Measurements from ENCODE around the gene TACC2.

Gene TACC2

GRCh38 chr10:122213766-122214165 is 224.8 kb downstream of the TACC2 start:
- Histone ChIP-seq H3K36me3 (ENCODE audit: control insufficient read depth, insufficient read depth, low read length) (peaks cover 49% of the 10 kb centered on the region), H3K9me3 (ENCODE audit: control insufficient read depth, low read length) (no peaks in the 10 kb centered on the region), H3K27ac (ENCODE audit: low read depth, low read length, severe bottlenecking) (no peak overlapping the region), H3K4me3 (ENCODE audit: extremely low read depth, insufficient read depth, low read length, poor library complexity, severe bottlenecking) (no peak overlapping the region), H3K4me1 (ENCODE audit: control insufficient read depth, insufficient read depth, low read length, poor library complexity, severe bottlenecking) (no peaks in the 10 kb centered on the region)
- WGBS, 2 experiments (ENCODE audit: insufficient coverage in 2 of 2) = 89 to 90% methylated on average over 6 to 7 of the region's 7 CpGs

DNA sequence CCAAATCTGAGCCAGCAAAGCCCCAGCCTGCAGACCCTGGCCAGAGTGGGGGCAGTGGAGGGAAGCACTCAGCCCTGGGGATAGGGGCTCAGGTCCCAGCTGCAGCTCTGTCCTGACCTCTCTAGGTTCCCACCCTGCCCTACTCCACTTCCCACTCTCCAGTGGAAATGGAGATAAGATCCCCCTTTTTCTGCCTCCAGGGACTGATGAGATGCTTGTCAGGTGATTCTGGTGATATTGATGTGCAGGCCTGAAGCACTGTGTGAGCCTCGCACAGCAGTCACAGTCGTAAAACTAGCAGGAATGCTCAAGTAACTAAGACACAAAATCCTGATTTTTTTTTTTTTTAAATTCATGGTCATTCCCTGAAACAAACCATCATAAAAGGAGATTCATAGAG is 227.1 kb downstream of the TACC2 start:
- WGBS, 2 experiments (ENCODE audit: insufficient coverage in 2 of 2) = no CpG with 5 or more reads among the region's 2 CpGs
- Histone ChIP-seq H3K36me3 (ENCODE audit: control insufficient read depth, insufficient read depth, low read length) (peaks cover 48% of the 10 kb centered on the region), H3K4me3 (ENCODE audit: extremely low read depth, insufficient read depth, low read length, poor library complexity, severe bottlenecking) (no peak overlapping the region), H3K9me3 (ENCODE audit: control insufficient read depth, low read length) (no peaks in the 10 kb centered on the region), H3K27ac (ENCODE audit: low read depth, low read length, severe bottlenecking) (no peak overlapping the region), H3K4me1 (ENCODE audit: control insufficient read depth, insufficient read depth, low read length, poor library complexity, severe bottlenecking) (no peaks in the 10 kb centered on the region)

- no peaks in the 10 kb centered on the region for H3K9me3 ChIP-seq (ENCODE audit: control insufficient read depth, low read length)
- H3K27ac ChIP-seq (ENCODE audit: low read depth, low read length, severe bottlenecking) = no peak overlapping the region
- no peak overlapping the region for H3K4me3 ChIP-seq (ENCODE audit: extremely low read depth, insufficient read depth, low read length, poor library complexity, severe bottlenecking)
- H3K36me3 ChIP-seq (ENCODE audit: control insufficient read depth, insufficient read depth, low read length) = peaks cover 50% of the 10 kb centered on the region
- H3K4me1 ChIP-seq (ENCODE audit: control insufficient read depth, insufficient read depth, low read length, poor library complexity, severe bottlenecking) = no peaks in the 10 kb centered on the region
- 97 to 100% methylated on average over 4 to 6 of the region's 6 CpGs for WGBS, 2 experiments (ENCODE audit: insufficient coverage in 2 of 2)
These were observed 230.4 kb downstream of the TACC2 start for GRCh38 chr10:122219340-122219739.

DNA sequence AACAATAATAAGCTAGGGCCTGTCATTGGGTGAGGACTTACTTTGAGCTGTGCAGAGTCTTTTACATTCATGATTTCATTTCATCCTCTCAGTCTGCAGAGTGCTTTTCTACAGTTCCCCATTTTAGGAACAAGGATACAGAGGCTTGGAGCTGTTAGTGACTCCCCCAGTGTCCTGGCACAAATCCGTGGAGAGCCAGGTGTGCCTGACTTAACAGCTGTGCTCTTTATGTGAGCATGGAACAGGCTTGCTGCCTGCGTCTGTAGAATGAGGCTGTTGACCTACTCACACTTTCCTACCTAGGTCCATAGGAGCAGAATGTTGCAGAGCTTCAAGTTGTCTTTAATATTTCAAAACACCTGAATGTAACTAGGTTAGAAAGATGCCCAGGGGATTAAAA is 231.8 kb downstream of the TACC2 start:
- Histone ChIP-seq H3K36me3 (ENCODE audit: control insufficient read depth, insufficient read depth, low read length) (peaks cover 63% of the 10 kb centered on the region), H3K27ac (ENCODE audit: low read depth, low read length, severe bottlenecking) (no peak overlapping the region), H3K4me1 (ENCODE audit: control insufficient read depth, insufficient read depth, low read length, poor library complexity, severe bottlenecking) (no peaks in the 10 kb centered on the region), H3K9me3 (ENCODE audit: control insufficient read depth, low read length) (no peaks in the 10 kb centered on the region), H3K4me3 (ENCODE audit: extremely low read depth, insufficient read depth, low read length, poor library complexity, severe bottlenecking) (no peak overlapping the region)
- WGBS, 2 experiments (ENCODE audit: insufficient coverage in 2 of 2) = 92 to 100% methylated on average over 1 to 2 of the region's 2 CpGs

GRCh38 chr10:122221958-122222357 is 233.0 kb downstream of the TACC2 start:
- Histone ChIP-seq H3K36me3 (ENCODE audit: control insufficient read depth, insufficient read depth, low read length) (peaks cover 68% of the 10 kb centered on the region), H3K4me3 (ENCODE audit: extremely low read depth, insufficient read depth, low read length, poor library complexity, severe bottlenecking) (no peak overlapping the region), H3K9me3 (ENCODE audit: control insufficient read depth, low read length) (no peaks in the 10 kb centered on the region), H3K4me1 (ENCODE audit: control insufficient read depth, insufficient read depth, low read length, poor library complexity, severe bottlenecking) (no peaks in the 10 kb centered on the region), H3K27ac (ENCODE audit: low read depth, low read length, severe bottlenecking) (no peak overlapping the region)
- WGBS, 2 experiments (ENCODE audit: insufficient coverage in 2 of 2) = 96 to 100% methylated on average over 4 to 5 of the region's 5 CpGs

GRCh38 chr10:122222638-122223037 is 233.7 kb downstream of the TACC2 start:
- peaks cover 68% of the 10 kb centered on the region for H3K36me3 ChIP-seq (ENCODE audit: control insufficient read depth, insufficient read depth, low read length)

DNA sequence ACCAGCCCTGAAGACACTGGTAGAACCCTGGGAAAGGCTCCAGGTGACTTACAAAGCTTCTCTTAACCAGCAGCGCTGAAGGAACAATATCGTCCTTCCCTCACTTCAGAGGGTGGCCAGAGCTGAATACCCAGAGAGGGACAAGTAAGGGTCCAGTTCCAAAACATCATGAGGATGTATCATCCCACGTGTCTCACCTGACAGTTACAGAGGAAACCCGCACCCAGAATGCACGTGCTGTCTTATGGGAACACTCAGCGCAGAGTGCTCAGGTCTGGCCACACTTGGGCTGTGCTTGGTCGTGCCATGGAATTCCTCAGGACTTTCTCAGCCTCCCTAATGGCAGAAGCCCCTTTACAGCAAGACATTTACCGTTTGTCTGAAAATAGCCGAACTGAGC is 235.2 kb downstream of the TACC2 start:
- peaks cover 71% of the 10 kb centered on the region for H3K36me3 ChIP-seq (ENCODE audit: control insufficient read depth, insufficient read depth, low read length)
- 87 to 96% methylated on average over 9 of the region's 9 CpGs for WGBS, 2 experiments (ENCODE audit: insufficient coverage in 2 of 2)
- no peak overlapping the region for H3K4me3 ChIP-seq (ENCODE audit: extremely low read depth, insufficient read depth, low read length, poor library complexity, severe bottlenecking)
- no peaks in the 10 kb centered on the region for H3K4me1 ChIP-seq (ENCODE audit: control insufficient read depth, insufficient read depth, low read length, poor library complexity, severe bottlenecking)
- no peaks in the 10 kb centered on the region for H3K9me3 ChIP-seq (ENCODE audit: control insufficient read depth, low read length)
- H3K27ac ChIP-seq (ENCODE audit: low read depth, low read length, severe bottlenecking) = no peak overlapping the region

More at GRCh38 chr10:122222638-122223037, 233.7 kb downstream of the TACC2 start:
- Histone ChIP-seq H3K4me1 (ENCODE audit: control insufficient read depth, insufficient read depth, low read length, poor library complexity, severe bottlenecking) (no peaks in the 10 kb centered on the region), H3K4me3 (ENCODE audit: extremely low read depth, insufficient read depth, low read length, poor library complexity, severe bottlenecking) (no peak overlapping the region), H3K27ac (ENCODE audit: low read depth, low read length, severe bottlenecking) (no peak overlapping the region), H3K9me3 (ENCODE audit: control insufficient read depth, low read length) (no peaks in the 10 kb centered on the region)
- WGBS, 2 experiments (ENCODE audit: insufficient coverage in 2 of 2) = 89 to 100% methylated on average over 1 to 6 of the region's 7 CpGs

DNA sequence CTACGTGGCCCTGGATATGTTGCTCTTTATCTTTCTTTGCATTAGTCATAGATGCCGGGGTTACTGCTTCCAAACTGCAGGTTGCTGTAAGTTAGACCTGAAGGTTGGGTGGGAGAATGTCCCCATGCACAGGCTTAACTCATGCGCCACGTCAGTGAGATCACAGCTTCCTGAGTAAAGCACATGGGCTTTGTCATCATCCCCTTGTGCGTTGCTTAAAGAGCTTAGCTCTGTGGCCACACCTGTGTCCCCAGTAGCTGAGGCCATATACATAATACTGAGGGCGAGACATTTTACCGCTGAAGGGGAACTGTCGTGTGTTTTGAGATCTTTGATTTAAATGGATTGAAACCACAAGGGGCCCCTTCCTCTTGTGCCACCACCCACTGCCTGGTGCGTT is 236.4 kb downstream of the TACC2 start:
- Histone ChIP-seq H3K4me3 (ENCODE audit: extremely low read depth, insufficient read depth, low read length, poor library complexity, severe bottlenecking) (no peak overlapping the region), H3K27ac (ENCODE audit: low read depth, low read length, severe bottlenecking) (no peak overlapping the region), H3K4me1 (ENCODE audit: control insufficient read depth, insufficient read depth, low read length, poor library complexity, severe bottlenecking) (no peaks in the 10 kb centered on the region), H3K9me3 (ENCODE audit: control insufficient read depth, low read length) (no peaks in the 10 kb centered on the region), H3K36me3 (ENCODE audit: control insufficient read depth, insufficient read depth, low read length) (peaks cover 77% of the 10 kb centered on the region)
- 98% methylated on average over 6 to 7 of the region's 9 CpGs for WGBS, 2 experiments (ENCODE audit: insufficient coverage in 2 of 2)

DNA sequence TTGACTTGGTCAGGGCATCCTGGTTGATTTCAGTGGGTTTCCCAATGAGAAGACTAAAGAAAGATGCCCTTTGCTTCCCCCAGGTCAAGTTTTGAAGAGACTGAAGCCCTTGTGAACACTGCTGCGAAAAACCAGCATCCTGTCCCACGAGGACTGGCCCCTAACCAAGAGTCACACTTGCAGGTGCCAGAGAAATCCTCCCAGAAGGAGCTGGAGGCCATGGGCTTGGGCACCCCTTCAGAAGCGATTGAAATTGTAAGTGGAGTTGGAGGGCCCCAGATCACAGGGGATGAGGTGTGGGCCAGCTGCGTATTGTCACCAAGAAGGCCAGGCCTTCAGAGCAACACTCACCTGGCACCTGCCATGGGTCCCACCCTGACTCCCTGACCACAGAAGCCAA is 238.8 kb downstream of the TACC2 start:
- peaks cover 86% of the 10 kb centered on the region for H3K36me3 ChIP-seq (ENCODE audit: control insufficient read depth, insufficient read depth, low read length)
- no peaks in the 10 kb centered on the region for H3K9me3 ChIP-seq (ENCODE audit: control insufficient read depth, low read length)
- WGBS, 2 experiments (ENCODE audit: insufficient coverage in 2 of 2) = 84 to 94% methylated on average over 3 of the region's 4 CpGs
- no peaks in the 10 kb centered on the region for H3K4me1 ChIP-seq (ENCODE audit: control insufficient read depth, insufficient read depth, low read length, poor library complexity, severe bottlenecking)
- no peak overlapping the region for H3K4me3 ChIP-seq (ENCODE audit: extremely low read depth, insufficient read depth, low read length, poor library complexity, severe bottlenecking)
- no peak overlapping the region for H3K27ac ChIP-seq (ENCODE audit: low read depth, low read length, severe bottlenecking)

GRCh38 chr10:122229666-122230065 is 240.7 kb downstream of the TACC2 start:
- Histone ChIP-seq H3K27ac (ENCODE audit: low read depth, low read length, severe bottlenecking) (no peak overlapping the region), H3K4me3 (ENCODE audit: extremely low read depth, insufficient read depth, low read length, poor library complexity, severe bottlenecking) (no peak overlapping the region), H3K9me3 (ENCODE audit: control insufficient read depth, low read length) (no peaks in the 10 kb centered on the region), H3K4me1 (ENCODE audit: control insufficient read depth, insufficient read depth, low read length, poor library complexity, severe bottlenecking) (no peaks in the 10 kb centered on the region), H3K36me3 (ENCODE audit: control insufficient read depth, insufficient read depth, low read length) (peaks cover 70% of the 10 kb centered on the region)
- WGBS, 2 experiments (ENCODE audit: insufficient coverage in 2 of 2) = 94% methylated on average over 2 of the region's 2 CpGs; no CpG with 5 or more reads in 1 of the 2 experiments

DNA sequence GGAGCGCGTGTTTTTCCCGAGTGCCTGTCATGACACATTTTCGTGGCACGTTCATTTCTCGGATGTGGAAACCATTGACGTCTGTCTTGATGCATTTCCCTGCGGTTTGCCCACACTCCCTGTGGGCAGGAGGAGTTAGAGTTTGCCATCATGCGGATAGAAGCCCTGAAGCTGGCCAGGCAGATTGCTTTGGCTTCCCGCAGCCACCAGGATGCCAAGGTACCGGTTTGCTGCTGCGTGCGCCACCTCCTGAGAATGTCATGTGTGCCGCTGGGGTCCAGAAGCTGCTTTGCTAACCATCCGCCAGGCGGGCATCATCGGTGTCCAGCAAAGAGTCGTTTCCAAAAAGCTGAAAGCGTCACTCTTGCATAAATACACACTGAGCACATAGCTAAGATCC is 241.3 kb downstream of the TACC2 start:
- no peaks in the 10 kb centered on the region for H3K4me1 ChIP-seq (ENCODE audit: control insufficient read depth, insufficient read depth, low read length, poor library complexity, severe bottlenecking)
- 92 to 94% methylated on average over 19 of the region's 19 CpGs for WGBS, 2 experiments (ENCODE audit: insufficient coverage in 2 of 2)

More for the DNA sequence above, 241.3 kb downstream of the TACC2 start:
- Histone ChIP-seq H3K4me3 (ENCODE audit: extremely low read depth, insufficient read depth, low read length, poor library complexity, severe bottlenecking) (no peak overlapping the region), H3K27ac (ENCODE audit: low read depth, low read length, severe bottlenecking) (no peak overlapping the region), H3K36me3 (ENCODE audit: control insufficient read depth, insufficient read depth, low read length) (peaks cover 66% of the 10 kb centered on the region), H3K9me3 (ENCODE audit: control insufficient read depth, low read length) (no peaks in the 10 kb centered on the region)

Measured in mesodermal cell (in vitro differentiated cells).